ENCODE data around the gene MRNIP. TPM values are rescaled to one million over a fixed set of nuclear protein-coding genes. Genes with fewer than 3 reads are reported as not detected.
"Not testable (repeated sequence)": the region's sequence is repeated elsewhere in the genome, so short reads cannot be mapped to it uniquely, and the experiment has no call there.

Gene MRNIP
- total RNA-seq, 1 donor from 2014 or later = 13.1 TPM

- Histone ChIP-seq H3K36me3 (no peaks in the 10 kb centered on the region), H3K27ac (replicated peaks) (peak overlapping the region; percentile 88), H3K4me1 (peaks cover 56% of the 10 kb centered on the region), H3K27me3 (ENCODE audit: low read depth) (no peaks in the 10 kb centered on the region), H3K9me3 (replicated peaks) (no peaks in the 10 kb centered on the region), H3K4me3 (no peak overlapping the region)
- TF ChIP-seq CTCF (IDR thresholded peaks at IDR 0.05; ENCODE audit: borderline replicate concordance) = no peak
- intact Hi-C loops (cut with micrococcal nuclease) = no loop called here
- peak; percentile 56 for DNase-seq
These were observed 66.6 kb downstream of the MRNIP start for GRCh38 chr5:179791881-179792611.

GRCh38 chr5:179789278-179789677, 69.3 kb downstream of the MRNIP start:
- intact Hi-C loops (cut with micrococcal nuclease); H3K27me3 ChIP-seq (ENCODE audit: low read depth); H3K27ac ChIP-seq (replicated peaks); H3K4me3 ChIP-seq; H3K9me3 ChIP-seq (replicated peaks); H3K36me3 ChIP-seq; DNase-seq: not testable (repeated sequence)
- H3K4me1 ChIP-seq = peaks cover 29% of the 10 kb centered on the region

- intact Hi-C loops (cut with micrococcal nuclease) = no loop called here
- Histone ChIP-seq H3K9me3 (replicated peaks) (no peaks in the 10 kb centered on the region), H3K4me3 (no peak overlapping the region), H3K27ac (replicated peaks) (no peak overlapping the region), H3K36me3 (no peaks in the 10 kb centered on the region), H3K27me3 (ENCODE audit: low read depth) (no peaks in the 10 kb centered on the region), H3K4me1 (peaks cover 20% of the 10 kb centered on the region)
- DNase-seq = no peak
- TF ChIP-seq CTCF (IDR thresholded peaks at IDR 0.05; ENCODE audit: borderline replicate concordance) = no peak
These were observed 70.3 kb downstream of the MRNIP start for GRCh38 chr5:179788193-179788854.

Small RNA genes lying within 50 kb of the gene (microRNA-seq; reads per million reads assigned to microRNA genes)
- not detected for gene MIR1229

Other genes with a start within 250 kb of the MRNIP start
- 207 TPM for gene HNRNPH1, start 235.1 kb downstream of the MRNIP start, total RNA-seq
- gene CBY3, start 177.8 kb downstream of the MRNIP start, total RNA-seq = not detected
- gene CANX, start 159.8 kb downstream of the MRNIP start, total RNA-seq = 414 TPM
- gene MAML1, start 126.0 kb downstream of the MRNIP start, total RNA-seq = 11.8 TPM
- gene LTC4S, start 64.8 kb downstream of the MRNIP start, total RNA-seq = 10.9 TPM
- gene MGAT4B, start 52.0 kb downstream of the MRNIP start, total RNA-seq = 98.7 TPM
- 438 TPM for gene SQSTM1, start 37.9 kb downstream of the MRNIP start, total RNA-seq
- gene TBC1D9B, start 49.1 kb upstream of the MRNIP start, total RNA-seq = 31.1 TPM
- 45.9 TPM for gene RNF130, start 212.9 kb upstream of the MRNIP start, total RNA-seq